ENCODE results near the gene OOSP4B. TPM values are rescaled to one million over a fixed set of nuclear protein-coding genes. Genes with fewer than 3 reads are reported as not detected.

Gene OOSP4B
- total RNA-seq, 4 donors from 2014 or later = not detected

DNA sequence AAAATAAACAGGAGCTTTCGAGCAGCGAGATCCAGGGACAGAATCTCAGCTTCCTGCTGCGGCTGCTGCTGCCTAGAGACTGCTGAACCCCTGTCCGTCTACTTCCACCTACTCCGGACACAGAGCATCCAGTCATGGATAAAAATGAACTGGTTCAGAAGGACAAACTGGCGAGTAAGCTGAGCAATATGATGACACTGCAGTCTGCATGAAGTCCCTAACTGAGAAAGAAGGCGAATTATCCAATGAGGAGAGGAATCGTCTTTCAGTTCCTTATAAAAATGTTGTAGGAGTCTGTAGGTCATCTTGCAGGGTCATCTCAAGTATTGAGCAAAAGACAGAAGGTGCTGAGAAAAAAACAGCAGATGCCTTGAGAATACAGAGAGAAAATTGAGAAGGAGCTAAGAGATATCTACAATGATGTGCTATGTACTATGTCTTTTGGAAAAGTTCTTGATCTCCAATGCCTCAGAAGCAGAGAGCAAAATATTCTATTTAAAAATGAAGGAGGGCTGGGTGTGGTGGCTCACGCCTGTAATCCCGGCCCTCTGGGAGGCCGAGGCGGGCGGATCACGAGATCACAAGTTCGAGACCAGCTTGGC is 60.3 kb downstream of the OOSP4B start:
- H3K27ac ChIP-seq = no peak overlapping the region
- TF ChIP-seq POLR2AphosphoS5 (IDR thresholded peaks at IDR 0.05) (no peak), POLR2A (IDR thresholded peaks at IDR 0.05) (no peak), EP300 (IDR thresholded peaks at IDR 0.05) (no peak)
- no peaks in the 10 kb centered on the region for H3K27me3 ChIP-seq
- 74 to 85% methylated on average over 13 to 14 of the region's 15 CpGs for WGBS, 2 donors (ENCODE audit: low coverage in 1 of 2)
- H3K9me3 ChIP-seq = peaks cover 0 to 5% (median 0%) of the 10 kb centered on the region in 3 donors
- no peaks in the 10 kb centered on the region for H3K36me3 ChIP-seq
- H3K4me1 ChIP-seq = no peaks in the 10 kb centered on the region
- H3K4me3 ChIP-seq = no peak overlapping the region
- no peak for ATAC-seq

- Histone ChIP-seq H3K4me3 (no peak overlapping the region), H3K9me3 (peaks cover 0 to 5% (median 0%) of the 10 kb centered on the region in 3 donors), H3K4me1 (no peaks in the 10 kb centered on the region), H3K27me3 (no peaks in the 10 kb centered on the region), H3K36me3 (no peaks in the 10 kb centered on the region), H3K27ac (no peak overlapping the region)
- no peak for TF ChIP-seq POLR2AphosphoS5 (IDR thresholded peaks at IDR 0.05)
- no peak for TF ChIP-seq EP300 (IDR thresholded peaks at IDR 0.05)
- TF ChIP-seq POLR2A (IDR thresholded peaks at IDR 0.05) = no peak
- TF ChIP-seq CTCF (IDR thresholded peaks at IDR 0.05) = no peak
- ATAC-seq = no peak
- WGBS, 2 donors (ENCODE audit: low coverage in 1 of 2) = 85 to 95% methylated on average over 1 of the region's 1 CpG
These were observed 61.0 kb downstream of the OOSP4B start for GRCh38 chr11:60077981-60078380.

GRCh38 chr11:60078745-60079144 is 61.8 kb downstream of the OOSP4B start:
- TF ChIP-seq EP300 (IDR thresholded peaks at IDR 0.05) (no peak), POLR2A (IDR thresholded peaks at IDR 0.05) (no peak), POLR2AphosphoS5 (IDR thresholded peaks at IDR 0.05) (no peak)
- WGBS, 2 donors (ENCODE audit: low coverage in 1 of 2) = 70 to 74% methylated on average over 4 of the region's 4 CpGs
- Histone ChIP-seq H3K4me3 (no peak overlapping the region), H3K36me3 (no peaks in the 10 kb centered on the region), H3K27ac (no peak overlapping the region), H3K4me1 (no peaks in the 10 kb centered on the region), H3K27me3 (no peaks in the 10 kb centered on the region), H3K9me3 (peaks cover 0 to 5% (median 0%) of the 10 kb centered on the region in 3 donors)
- ATAC-seq = no peak

GRCh38 chr11:60080535-60080934 is 63.6 kb downstream of the OOSP4B start:
- TF ChIP-seq EP300 (IDR thresholded peaks at IDR 0.05) (no peak), POLR2AphosphoS5 (IDR thresholded peaks at IDR 0.05) (no peak), POLR2A (IDR thresholded peaks at IDR 0.05) (no peak), CTCF (IDR thresholded peaks at IDR 0.05) (no peak)
- Histone ChIP-seq H3K27ac (no peak overlapping the region), H3K4me1 (no peaks in the 10 kb centered on the region), H3K27me3 (no peaks in the 10 kb centered on the region), H3K9me3 (peaks cover 0 to 5% (median 0%) of the 10 kb centered on the region in 3 donors), H3K4me3 (no peak overlapping the region), H3K36me3 (no peaks in the 10 kb centered on the region)
- 67 to 80% methylated on average over 1 to 3 of the region's 3 CpGs for WGBS, 2 donors (ENCODE audit: low coverage in 1 of 2)
- ATAC-seq = no peak

Other genes with a start within 250 kb of the OOSP4B start
- 10 to 100 TPM; 46.2 to 69.0 (median 49.4) TPM for gene MRPL16, start 206.4 kb upstream of the OOSP4B start, total RNA-seq
- gene CBLIF, start 171.7 kb upstream of the OOSP4B start, total RNA-seq = not detected
- gene TCN1, start 150.7 kb upstream of the OOSP4B start, total RNA-seq = 10 to 100 TPM in 1 of 4 donors, not detected in 3; 23.8 TPM
- gene OOSP3, start 138.4 kb upstream of the OOSP4B start, total RNA-seq = not detected
- not detected for gene OOSP1, start 78.7 kb upstream of the OOSP4B start, total RNA-seq
- gene OOSP4A, start 53.1 kb upstream of the OOSP4B start, total RNA-seq = not detected
- not detected for gene OOSP2, start 23.2 kb downstream of the OOSP4B start, total RNA-seq
- gene MS4A3, start 39.5 kb downstream of the OOSP4B start, total RNA-seq = not detected
- gene MS4A2, start 71.5 kb downstream of the OOSP4B start, total RNA-seq = 1 to 10 TPM in 3 of 4 donors, not detected in 1; 1.2 to 4.7 (median 1.7) TPM
- 100 to 1,000 TPM in 2 of 4 donors, 10 to 100 TPM in 2; 27.5 to 137 (median 74.3) TPM for gene MS4A6A, start 165.9 kb downstream of the OOSP4B start, total RNA-seq
- gene MS4A4E, start 226.0 kb downstream of the OOSP4B start, total RNA-seq = 1 to 10 TPM in 3 of 4 donors, not detected in 1; 3.0 to 8.2 (median 3.9) TPM